ENCODE data around the gene TWSG1.
A peak's percentile ranks its signal among the peaks of the same experiment; 100 is the strongest.

TWSG1 gene

GRCh38 chr18:9348079-9348671 is 13.6 kb downstream of the TWSG1 start:
- TF ChIP-seq EGR1 (IDR thresholded peaks at IDR 0.05) (no peak), REST (IDR thresholded peaks at IDR 0.05; ENCODE audit: low read depth) (no peak), ZBTB7A (IDR thresholded peaks at IDR 0.05; ENCODE audit: low read depth) (no peak), CREB1 (IDR thresholded peaks at IDR 0.05; ENCODE audit: low read depth) (no peak), YY1 (IDR thresholded peaks at IDR 0.05; ENCODE audit: low read depth) (no peak), RAD21 (IDR thresholded peaks at IDR 0.05; ENCODE audit: low read depth) (0 out of 2 replicates have a peak, but pooled peaks have one; percentile 4), TAF1 (IDR thresholded peaks at IDR 0.05; ENCODE audit: low read depth) (no peak), EP300 (IDR thresholded peaks at IDR 0.05; ENCODE audit: borderline replicate concordance) (peak; percentile 51; the same call in 1 of the 2 replicates), MAX (IDR thresholded peaks at IDR 0.05) (no peak), TCF12 (IDR thresholded peaks at IDR 0.05; ENCODE audit: low read depth) (peak; percentile 41; the same call in 1 of the 2 replicates), FOXM1 (IDR thresholded peaks at IDR 0.05; ENCODE audit: borderline replicate concordance, low read depth) (peak; percentile 14; the same call in 1 of the 2 replicates), CEBPB (IDR thresholded peaks at IDR 0.05) (no peak), TEAD4 (IDR thresholded peaks at IDR 0.05) (peak; percentile 76), NFIC (IDR thresholded peaks at IDR 0.05) (no peak), USF1 (IDR thresholded peaks at IDR 0.05) (no peak)

- TF ChIP-seq TEAD4 (IDR thresholded peaks at IDR 0.05) (no peak), CEBPB (IDR thresholded peaks at IDR 0.05) (no peak), EGR1 (IDR thresholded peaks at IDR 0.05) (no peak), MAX (IDR thresholded peaks at IDR 0.05) (no peak), RAD21 (IDR thresholded peaks at IDR 0.05; ENCODE audit: low read depth) (no peak), CREB1 (IDR thresholded peaks at IDR 0.05; ENCODE audit: low read depth) (no peak), YY1 (IDR thresholded peaks at IDR 0.05; ENCODE audit: low read depth) (no peak)
These were observed 14.2 kb downstream of the TWSG1 start for GRCh38 chr18:9348766-9349165.

GRCh38 chr18:9353596-9353995 is 19.0 kb downstream of the TWSG1 start:
- TF ChIP-seq YY1 (IDR thresholded peaks at IDR 0.05; ENCODE audit: low read depth) (no peak), REST (IDR thresholded peaks at IDR 0.05; ENCODE audit: low read depth) (no peak), CEBPB (IDR thresholded peaks at IDR 0.05) (no peak), EP300 (IDR thresholded peaks at IDR 0.05; ENCODE audit: borderline replicate concordance) (no peak), USF1 (IDR thresholded peaks at IDR 0.05) (no peak), RAD21 (IDR thresholded peaks at IDR 0.05; ENCODE audit: low read depth) (no peak), NFIC (IDR thresholded peaks at IDR 0.05) (no peak), FOXM1 (IDR thresholded peaks at IDR 0.05; ENCODE audit: borderline replicate concordance, low read depth) (no peak), EGR1 (IDR thresholded peaks at IDR 0.05) (no peak), ZBTB7A (IDR thresholded peaks at IDR 0.05; ENCODE audit: low read depth) (no peak), TEAD4 (IDR thresholded peaks at IDR 0.05) (no peak), CREB1 (IDR thresholded peaks at IDR 0.05; ENCODE audit: low read depth) (no peak), TCF12 (IDR thresholded peaks at IDR 0.05; ENCODE audit: low read depth) (no peak), TAF1 (IDR thresholded peaks at IDR 0.05; ENCODE audit: low read depth) (no peak), MAX (IDR thresholded peaks at IDR 0.05) (no peak)

- no peak for TF ChIP-seq TEAD4 (IDR thresholded peaks at IDR 0.05)
- TF ChIP-seq NFIC (IDR thresholded peaks at IDR 0.05), result no peak
These were observed 19.7 kb downstream of the TWSG1 start for GRCh38 chr18:9354256-9354655.

- TF ChIP-seq YY1 (IDR thresholded peaks at IDR 0.05; ENCODE audit: low read depth) (no peak), NFIC (IDR thresholded peaks at IDR 0.05) (no peak), EP300 (IDR thresholded peaks at IDR 0.05; ENCODE audit: borderline replicate concordance) (no peak), TCF12 (IDR thresholded peaks at IDR 0.05; ENCODE audit: low read depth) (no peak), FOXM1 (IDR thresholded peaks at IDR 0.05; ENCODE audit: borderline replicate concordance, low read depth) (no peak), TAF1 (IDR thresholded peaks at IDR 0.05; ENCODE audit: low read depth) (no peak), EGR1 (IDR thresholded peaks at IDR 0.05) (no peak), TEAD4 (IDR thresholded peaks at IDR 0.05) (no peak), REST (IDR thresholded peaks at IDR 0.05; ENCODE audit: low read depth) (no peak)
These were observed 22.4 kb downstream of the TWSG1 start for GRCh38 chr18:9356976-9357375.

Data from Ishikawa (cell line).